ENCODE data around the gene IFNA2.
A peak's percentile ranks its signal among the peaks of the same experiment; 100 is the strongest.

The IFNA2 gene

DNA sequence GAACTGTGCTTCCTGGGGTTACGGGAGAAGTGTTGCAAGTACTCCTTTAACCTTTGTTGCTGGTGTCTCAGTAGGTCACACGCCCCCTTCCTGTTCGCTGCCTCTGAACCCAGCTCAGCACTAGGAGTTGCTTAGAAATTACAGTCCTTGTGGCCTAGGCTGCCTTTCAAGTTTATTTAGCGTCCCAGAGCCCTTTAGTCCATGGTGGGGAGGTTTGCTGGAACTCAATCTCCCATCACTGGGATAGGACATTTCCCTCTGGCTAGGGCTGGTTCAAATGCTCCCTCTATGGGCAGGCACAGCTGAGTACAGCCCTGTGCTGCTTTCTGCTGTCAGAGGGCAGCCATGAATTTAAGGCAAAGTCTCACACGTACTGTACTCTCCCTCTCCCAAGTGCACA lies 28.4 kb upstream of the IFNA2 start:
- no peak overlapping the region for H3K27ac ChIP-seq
- no peaks in the 10 kb centered on the region for H3K79me2 ChIP-seq (ENCODE audit: insufficient read depth, low read depth)
- no peaks in the 10 kb centered on the region for H3K4me1 ChIP-seq (ENCODE audit: low read depth, poor library complexity, severe bottlenecking)
- no peak overlapping the region for H3K9ac ChIP-seq
- no peak overlapping the region for H3K4me3 ChIP-seq (IDR thresholded peaks at IDR 0.05; ENCODE audit: insufficient read depth, low read depth, low read length)
- no peak overlapping the region for H3K4me2 ChIP-seq
- no peak overlapping the region for H2AFZ ChIP-seq (ENCODE audit: low read depth)
- TF ChIP-seq, protein P1, sequence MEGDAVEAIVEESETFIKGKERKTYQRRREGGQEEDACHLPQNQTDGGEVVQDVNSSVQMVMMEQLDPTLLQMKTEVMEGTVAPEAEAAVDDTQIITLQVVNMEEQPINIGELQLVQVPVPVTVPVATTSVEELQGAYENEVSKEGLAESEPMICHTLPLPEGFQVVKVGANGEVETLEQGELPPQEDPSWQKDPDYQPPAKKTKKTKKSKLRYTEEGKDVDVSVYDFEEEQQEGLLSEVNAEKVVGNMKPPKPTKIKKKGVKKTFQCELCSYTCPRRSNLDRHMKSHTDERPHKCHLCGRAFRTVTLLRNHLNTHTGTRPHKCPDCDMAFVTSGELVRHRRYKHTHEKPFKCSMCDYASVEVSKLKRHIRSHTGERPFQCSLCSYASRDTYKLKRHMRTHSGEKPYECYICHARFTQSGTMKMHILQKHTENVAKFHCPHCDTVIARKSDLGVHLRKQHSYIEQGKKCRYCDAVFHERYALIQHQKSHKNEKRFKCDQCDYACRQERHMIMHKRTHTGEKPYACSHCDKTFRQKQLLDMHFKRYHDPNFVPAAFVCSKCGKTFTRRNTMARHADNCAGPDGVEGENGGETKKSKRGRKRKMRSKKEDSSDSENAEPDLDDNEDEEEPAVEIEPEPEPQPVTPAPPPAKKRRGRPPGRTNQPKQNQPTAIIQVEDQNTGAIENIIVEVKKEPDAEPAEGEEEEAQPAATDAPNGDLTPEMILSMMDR (conservative IDR thresholded peaks at IDR 0.05; ENCODE audit: low read depth, low read length), result peak; percentile 13; the same call in 1 of the 2 replicates
- no peaks in the 10 kb centered on the region for H3K27me3 ChIP-seq (ENCODE audit: insufficient read depth, low read depth)
- no peaks in the 10 kb centered on the region for H4K20me1 ChIP-seq (ENCODE audit: insufficient read depth)
- H3K36me3 ChIP-seq (ENCODE audit: insufficient read depth), result no peaks in the 10 kb centered on the region

DNA sequence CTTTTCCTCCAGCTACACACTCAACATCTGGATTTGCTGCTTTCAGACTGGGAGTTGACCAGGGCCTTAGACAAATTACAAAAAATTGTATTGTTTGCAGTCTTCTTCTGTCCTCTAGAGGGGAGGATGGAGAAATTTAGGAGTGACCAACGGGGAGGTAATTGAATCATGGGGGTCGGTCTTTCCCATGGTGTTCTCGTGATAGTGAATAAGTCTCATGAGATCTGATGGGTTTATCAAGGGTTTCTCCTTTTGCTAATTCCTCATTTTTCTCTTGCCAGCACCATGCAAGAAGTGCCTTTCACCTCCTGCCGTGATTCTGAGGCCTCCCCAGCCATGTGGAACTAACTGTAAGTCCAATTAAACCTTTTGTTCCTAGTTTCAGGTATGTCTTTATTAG lies 28.0 kb upstream of the IFNA2 start:
- Histone ChIP-seq H3K36me3 (ENCODE audit: insufficient read depth) (no peaks in the 10 kb centered on the region), H2AFZ (ENCODE audit: low read depth) (no peak overlapping the region), H3K27ac (no peak overlapping the region), H4K20me1 (ENCODE audit: insufficient read depth) (no peaks in the 10 kb centered on the region), H3K9ac (no peak overlapping the region), H3K4me2 (no peak overlapping the region), H3K4me3 (IDR thresholded peaks at IDR 0.05; ENCODE audit: insufficient read depth, low read depth, low read length) (no peak overlapping the region), H3K4me1 (ENCODE audit: low read depth, poor library complexity, severe bottlenecking) (no peaks in the 10 kb centered on the region), H3K27me3 (ENCODE audit: insufficient read depth, low read depth) (no peaks in the 10 kb centered on the region), H3K79me2 (ENCODE audit: insufficient read depth, low read depth) (no peaks in the 10 kb centered on the region)
- TF ChIP-seq, protein P1 (conservative IDR thresholded peaks at IDR 0.05; ENCODE audit: low read depth, low read length), result no peak; the same call in 1 of the 2 replicates

DNA sequence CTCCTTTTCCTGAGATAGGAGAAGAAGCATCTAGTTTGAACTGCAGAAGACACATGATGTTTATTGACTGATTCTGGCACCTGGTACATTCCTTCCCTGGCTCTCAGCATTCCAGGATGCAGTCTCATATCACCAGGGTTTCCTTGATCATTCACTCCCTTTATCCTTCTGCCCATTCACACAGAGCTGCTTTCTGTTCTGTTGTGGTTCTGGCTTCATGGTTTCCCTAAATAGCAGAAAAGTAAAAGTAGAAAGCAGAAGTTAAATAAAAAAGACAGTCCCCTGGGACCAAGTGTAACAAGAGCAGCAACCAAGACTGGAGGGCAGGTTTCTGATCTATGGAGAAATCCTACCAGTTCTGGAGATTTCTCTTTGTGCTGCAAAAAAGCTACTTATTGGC lies 26.9 kb upstream of the IFNA2 start:
- Histone ChIP-seq H3K27ac (no peak overlapping the region), H4K20me1 (ENCODE audit: insufficient read depth) (no peaks in the 10 kb centered on the region), H3K36me3 (ENCODE audit: insufficient read depth) (no peaks in the 10 kb centered on the region), H3K27me3 (ENCODE audit: insufficient read depth, low read depth) (no peaks in the 10 kb centered on the region), H3K9ac (no peak overlapping the region), H3K4me1 (ENCODE audit: low read depth, poor library complexity, severe bottlenecking) (no peaks in the 10 kb centered on the region), H3K4me3 (IDR thresholded peaks at IDR 0.05; ENCODE audit: insufficient read depth, low read depth, low read length) (no peak overlapping the region), H3K4me2 (no peak overlapping the region), H3K79me2 (ENCODE audit: insufficient read depth, low read depth) (no peaks in the 10 kb centered on the region), H2AFZ (ENCODE audit: low read depth) (no peak overlapping the region)
- TF ChIP-seq, protein P1 (conservative IDR thresholded peaks at IDR 0.05; ENCODE audit: low read depth, low read length), result no peak

DNA sequence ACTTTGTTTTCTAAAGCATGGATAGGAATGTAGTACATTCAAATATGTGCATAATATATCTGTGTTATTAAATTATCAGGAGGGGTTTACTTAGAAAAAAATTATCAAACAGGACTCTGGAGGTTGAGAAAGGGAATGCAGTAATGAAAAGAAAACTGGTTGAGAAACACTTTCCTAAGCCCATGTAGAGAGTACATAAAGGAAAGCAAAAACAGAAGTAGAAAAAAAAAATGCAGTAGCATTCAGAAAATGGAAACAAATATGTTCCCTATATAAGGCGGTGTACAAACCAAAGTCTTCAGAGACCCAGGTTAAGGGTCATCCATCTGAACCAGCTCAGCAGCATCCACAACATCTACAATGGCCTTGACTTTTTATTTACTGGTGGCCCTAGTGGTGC lies 23.6 kb upstream of the IFNA2 start, which contains the start of gene IFNA8:
Gene IFNA8 (plus strand): TSS at position 301 of the 400 bp plus-strand sequence. CDS start 60 bp downstream, at position 361.
- no peak within 1 kb of the TSS for H3K4me3 ChIP-seq (IDR thresholded peaks at IDR 0.05; ENCODE audit: insufficient read depth, low read depth, low read length)
- no peaks in the 10 kb centered on the region for H3K79me2 ChIP-seq (ENCODE audit: insufficient read depth, low read depth)
- no peak within 1 kb of the TSS for H3K9ac ChIP-seq
- no peaks in the 10 kb centered on the region for H3K36me3 ChIP-seq (ENCODE audit: insufficient read depth)
- TF ChIP-seq, protein P1 (conservative IDR thresholded peaks at IDR 0.05; ENCODE audit: low read depth, low read length), result no peak
- no peak within 1 kb of the TSS for H3K4me2 ChIP-seq
- no peaks in the 10 kb centered on the region for H3K4me1 ChIP-seq (ENCODE audit: low read depth, poor library complexity, severe bottlenecking)
- H3K27me3 ChIP-seq (ENCODE audit: insufficient read depth, low read depth), result no peaks in the 10 kb centered on the region
- no peaks in the 10 kb centered on the region for H4K20me1 ChIP-seq (ENCODE audit: insufficient read depth)
- H2AFZ ChIP-seq (ENCODE audit: low read depth), result no peak within 1 kb of the TSS
- no peak within 1 kb of the TSS for H3K27ac ChIP-seq

All from KMS-11 (cell line).